ENCODE data around the gene CNOT2.

The CNOT2 gene

GRCh38 chr12:70330158-70330557, 86.9 kb downstream of the CNOT2 start:
- no peak overlapping the region for H3K4me3 ChIP-seq (ENCODE audit: low read depth, low read length)
- DNase-seq (ENCODE audit: low read depth): no peak
- TF ChIP-seq CTCF (IDR thresholded peaks at IDR 0.05; ENCODE audit: control insufficient read depth, extremely low read depth, insufficient read depth): no peak

- DNase-seq (ENCODE audit: low read depth): no peak
- H3K4me3 ChIP-seq (ENCODE audit: low read depth, low read length): no peak overlapping the region
- no peak for TF ChIP-seq CTCF (IDR thresholded peaks at IDR 0.05; ENCODE audit: control insufficient read depth, extremely low read depth, insufficient read depth)
Observed at GRCh38 chr12:70332236-70332635, 89.0 kb downstream of the CNOT2 start.

- DNase-seq (ENCODE audit: low read depth): no peak
- no peak overlapping the region for H3K4me3 ChIP-seq (ENCODE audit: low read depth, low read length)
- no peak for TF ChIP-seq CTCF (IDR thresholded peaks at IDR 0.05; ENCODE audit: control insufficient read depth, extremely low read depth, insufficient read depth)
Observed at GRCh38 chr12:70334742-70335141, 91.5 kb downstream of the CNOT2 start.

GRCh38 chr12:70338531-70338930, 95.3 kb downstream of the CNOT2 start:
- TF ChIP-seq CTCF (IDR thresholded peaks at IDR 0.05; ENCODE audit: control insufficient read depth, extremely low read depth, insufficient read depth): no peak
- DNase-seq (ENCODE audit: low read depth): no peak
- H3K4me3 ChIP-seq (ENCODE audit: low read depth, low read length): no peak overlapping the region

GRCh38 chr12:70351076-70351475, 107.8 kb downstream of the CNOT2 start:
- H3K4me3 ChIP-seq (ENCODE audit: low read depth, low read length): no peak overlapping the region
- TF ChIP-seq CTCF (IDR thresholded peaks at IDR 0.05; ENCODE audit: control insufficient read depth, extremely low read depth, insufficient read depth): no peak
- DNase-seq (ENCODE audit: low read depth): no peak

- DNase-seq (ENCODE audit: low read depth): no peak
- H3K4me3 ChIP-seq (ENCODE audit: low read depth, low read length): no peak overlapping the region
- TF ChIP-seq CTCF (IDR thresholded peaks at IDR 0.05; ENCODE audit: control insufficient read depth, extremely low read depth, insufficient read depth): no peak
Observed at GRCh38 chr12:70353780-70354660, 110.8 kb downstream of the CNOT2 start.

GRCh38 chr12:70354787-70355186, 111.6 kb downstream of the CNOT2 start:
- TF ChIP-seq CTCF (IDR thresholded peaks at IDR 0.05; ENCODE audit: control insufficient read depth, extremely low read depth, insufficient read depth): no peak
- no peak for DNase-seq (ENCODE audit: low read depth)
- no peak overlapping the region for H3K4me3 ChIP-seq (ENCODE audit: low read depth, low read length)
